Skin epidermis (tissue), 12 donors: Measurements from ENCODE around the gene MROH7.

Experiments
- H3K27ac ChIP-seq, 21 experiments: fragments of 200-600 bp; sonication (generic) in 11 of 21; one replicate each; pipeline ENCODE4 v1.5.0; 2020; ENCODE audit warnings: mild to moderate bottlenecking in 3 of 21, inconsistent platforms in 2 of 21, moderate library complexity in 2 of 21
- H3K4me3 ChIP-seq, 7 experiments: fragments of 200-600 bp; sonication (generic) in 2 of 7; one replicate each; pipeline ENCODE4 v1.5.0; 2020; ENCODE audit warnings: inconsistent platforms in 2 of 7, mild to moderate bottlenecking in 2 of 7, moderate library complexity in 1 of 7

MROH7 gene

GRCh38 chr1:54640863-54641836, at the start of gene MROH7:
Gene MROH7 (plus strand): TSS chr1:54641786. CDS start chr1:54652927, 11,141 bp downstream.
- Histone ChIP-seq H3K27ac (no peak within 1 kb of the TSS), H3K4me3 (no peak within 1 kb of the TSS)

GRCh38 chr1:54593571-54594160, 47.9 kb upstream of the MROH7 start:
- no peak overlapping the region for H3K4me3 ChIP-seq
- H3K27ac ChIP-seq = no peak overlapping the region

GRCh38 chr1:54594463-54594862, 47.1 kb upstream of the MROH7 start:
- Histone ChIP-seq H3K27ac (no peak overlapping the region), H3K4me3 (no peak overlapping the region)

GRCh38 chr1:54595956-54596498, 45.6 kb upstream of the MROH7 start:
- no peak overlapping the region for H3K27ac ChIP-seq
- no peak overlapping the region for H3K4me3 ChIP-seq

- Histone ChIP-seq H3K27ac (no peak overlapping the region), H3K4me3 (no peak overlapping the region)
Measured at GRCh38 chr1:54596756-54597155, 44.8 kb upstream of the MROH7 start.

- Histone ChIP-seq H3K4me3 (no peak overlapping the region), H3K27ac (no peak overlapping the region)
Measured at GRCh38 chr1:54597455-54598030, 44.0 kb upstream of the MROH7 start.

GRCh38 chr1:54599211-54599823, 42.3 kb upstream of the MROH7 start:
- H3K4me3 ChIP-seq = no peak overlapping the region
- H3K27ac ChIP-seq = no peak overlapping the region

GRCh38 chr1:54600947-54601721, 40.5 kb upstream of the MROH7 start:
- H3K4me3 ChIP-seq = no peak overlapping the region

GRCh38 chr1:54601730-54602129, 39.9 kb upstream of the MROH7 start:
- H3K4me3 ChIP-seq = no peak overlapping the region

More at GRCh38 chr1:54600947-54601721, 40.5 kb upstream of the MROH7 start:
- H3K27ac ChIP-seq = no peak overlapping the region

GRCh38 chr1:54602554-54602953, 39.0 kb upstream of the MROH7 start:
- H3K27ac ChIP-seq = no peak overlapping the region

More at GRCh38 chr1:54601730-54602129, 39.9 kb upstream of the MROH7 start:
- H3K27ac ChIP-seq = no peak overlapping the region

GRCh38 chr1:54603241-54603640, 38.3 kb upstream of the MROH7 start:
- H3K27ac ChIP-seq = no peak overlapping the region
- no peak overlapping the region for H3K4me3 ChIP-seq

More at GRCh38 chr1:54602554-54602953, 39.0 kb upstream of the MROH7 start:
- no peak overlapping the region for H3K4me3 ChIP-seq

- Histone ChIP-seq H3K27ac (no peak overlapping the region), H3K4me3 (no peak overlapping the region)
Measured at GRCh38 chr1:54604051-54604450, 37.5 kb upstream of the MROH7 start.

- Histone ChIP-seq H3K27ac (no peak overlapping the region), H3K4me3 (no peak overlapping the region)
Measured at GRCh38 chr1:54604572-54605370, 36.8 kb upstream of the MROH7 start.

- Histone ChIP-seq H3K4me3 (no peak overlapping the region), H3K27ac (no peak overlapping the region)
Measured at GRCh38 chr1:54606096-54606989, 35.2 kb upstream of the MROH7 start.

GRCh38 chr1:54606990-54607325, 34.6 kb upstream of the MROH7 start:
- Histone ChIP-seq H3K27ac (no peak overlapping the region), H3K4me3 (no peak overlapping the region)

- Histone ChIP-seq H3K27ac (no peak overlapping the region), H3K4me3 (no peak overlapping the region)
Measured at GRCh38 chr1:54607821-54608565, 33.6 kb upstream of the MROH7 start.
